Endothelial cell of umbilical vein (primary cell): ENCODE results near the gene GAPVD1. TPM values are rescaled to one million over a fixed set of nuclear protein-coding genes. Genes with fewer than 3 reads are reported as not detected.

Experiments used
- BruUV-seq: library from RNA; stranded (reverse); fragments of 400-500 nt; replicated peaks from 2 replicates; lab custom pipeline; 2021; lab: Mats Ljungman, UMichigan
- CTCF ChIA-PET: fragments of 300-600, 350-600 bp; sonication (Branson Sonifier 250); formaldehyde crosslinking; loops from one replicate; lab custom pipeline; 2021; ENCODE audit warnings: antibody characterized with exemption, inconsistent platforms; lab: Charles Lee
- POLR2A ChIA-PET: fragments of 300-600, 350-600 bp; sonication (Branson Sonifier 250); formaldehyde crosslinking; loops from one replicate; lab custom pipeline; 2021; ENCODE audit warnings: antibody characterized with exemption, inconsistent platforms; lab: Charles Lee
- DNase-seq: peaks from one replicate; pipeline ENCODE4 v3.0.0-alpha.2; 2011; ENCODE audit warnings: low read depth, low spot score
- FAIRE-seq: peaks from 2 replicates; lab custom pipeline; 2011; peaks lifted over from hg19 to GRCh38; lab: Jason Lieb, UNC
- H2AFZ ChIP-seq: 2 replicates; pipeline ENCODE4 v1.6.0; 2012; ENCODE audit warnings: low read depth, low read length, control low read depth, inconsistent platforms
- H3K27ac ChIP-seq: 2 replicates; pipeline ENCODE4 v1.5.1; 2011; ENCODE audit warnings: low read depth, mild to moderate bottlenecking, control low read depth, low read length, moderate library complexity; ENCODE audit not compliant: insufficient read depth
- H3K27me3 ChIP-seq, 2 experiments: 2 replicates each; pipeline versions ENCODE4 v1.6.0 to v1.6.1; 2011; ENCODE audit warnings: low read length in 2 of 2, mixed read lengths in 1 of 2; ENCODE audit not compliant: control insufficient read depth in 2 of 2, insufficient read depth in 2 of 2
- H3K36me3 ChIP-seq, 2 experiments: 2 replicates in 1 of 2; 3 replicates in 1 of 2; pipeline ENCODE4 v1.5.1; 2011; ENCODE audit warnings: low read length in 2 of 2, mild to moderate bottlenecking in 1 of 2, moderate library complexity in 1 of 2; ENCODE audit not compliant: control insufficient read depth in 2 of 2, insufficient read depth in 2 of 2; ENCODE audit errors: extremely low read depth in 1 of 2
- H3K4me1 ChIP-seq: 3 replicates; pipeline ENCODE4 v1.5.1; 2011; ENCODE audit warnings: mild to moderate bottlenecking, low read length; ENCODE audit not compliant: control insufficient read depth, insufficient read depth; ENCODE audit errors: extremely low read depth
- H3K4me2 ChIP-seq: 2 replicates; pipeline ENCODE4 v1.6.1; 2011; ENCODE audit warnings: low read length, control low read depth, mixed read lengths; ENCODE audit not compliant: insufficient read depth
- H3K4me3 ChIP-seq, 3 experiments: fragments of 200-600 bp in 1 of 3; sonication (generic), shearing (Covaris generic) in 1 of 3; replicated peaks in 1 of 3; 2 replicates each; pipeline ENCODE4 v1.5.1; 2011 to 2016; ENCODE audit warnings: control low read depth in 3 of 3, low read length in 3 of 3, mild to moderate bottlenecking in 2 of 3, inconsistent platforms in 1 of 3, low read depth in 1 of 3, moderate library complexity in 1 of 3; ENCODE audit not compliant: insufficient read depth in 1 of 3
- H3K79me2 ChIP-seq: 2 replicates; pipeline ENCODE4 v1.6.0; 2012; ENCODE audit warnings: low read length, inconsistent platforms; ENCODE audit not compliant: control insufficient read depth, insufficient read depth
- H3K9ac ChIP-seq: replicated peaks from 2 replicates; pipeline ENCODE3; 2011; ENCODE audit warnings: low read length, control low read depth; ENCODE audit not compliant: insufficient read depth; ENCODE audit errors: extremely low read depth
- H3K9me1 ChIP-seq: replicated peaks from 3 replicates; pipeline ENCODE4 v1.6.0; 2011; ENCODE audit warnings: mild to moderate bottlenecking, low read length; ENCODE audit not compliant: control insufficient read depth, insufficient read depth; ENCODE audit errors: extremely low read depth
- H3K9me3 ChIP-seq: replicated peaks from 2 replicates; pipeline ENCODE4 v1.5.1; 2012; ENCODE audit warnings: low read length, inconsistent platforms; ENCODE audit not compliant: control insufficient read depth, insufficient read depth
- H4K20me1 ChIP-seq: replicated peaks from 2 replicates; pipeline ENCODE3; 2011; ENCODE audit warnings: mild to moderate bottlenecking, low read length; ENCODE audit not compliant: control insufficient read depth, insufficient read depth; ENCODE audit errors: extremely low read depth
- CTCF ChIP-seq, 2 donors: IDR thresholded peaks; 1 replicate in 1 of 2; 2 replicates in 1 of 2; pipeline ENCODE4 v1.5.1; 2011; ENCODE audit warnings: low read length in 2 of 2, mild to moderate bottlenecking in 2 of 2, moderate library complexity in 2 of 2, control low read depth in 1 of 2, inconsistent platforms in 1 of 2, low read depth in 1 of 2; ENCODE audit not compliant: insufficient read depth in 1 of 2; ENCODE audit errors: extremely low read depth in 1 of 2
- EZH2 ChIP-seq: IDR thresholded peaks from 2 replicates; pipeline ENCODE4 v1.6.1; 2012; ENCODE audit warnings: borderline replicate concordance, low read depth, mild to moderate bottlenecking, moderate library complexity, low read length, inconsistent platforms; ENCODE audit not compliant: severe bottlenecking
- FOS ChIP-seq: IDR thresholded peaks from 2 replicates; pipeline ENCODE4 v1.6.1; 2011; ENCODE audit warnings: mild to moderate bottlenecking, low read length, moderate library complexity, borderline replicate concordance; ENCODE audit not compliant: insufficient read depth
- GATA2 ChIP-seq: IDR thresholded peaks from 2 replicates; pipeline ENCODE4 v1.7.0; 2011; ENCODE audit warnings: low read depth, mild to moderate bottlenecking, moderate library complexity, mixed read lengths, low read length; ENCODE audit not compliant: insufficient read length, insufficient read depth
- JUN ChIP-seq: IDR thresholded peaks from 2 replicates; pipeline ENCODE4 v1.6.1; 2011; ENCODE audit warnings: borderline replicate concordance, low read depth; ENCODE audit not compliant: insufficient read length, insufficient read depth
- MYC ChIP-seq: IDR thresholded peaks from one replicate; pipeline ENCODE4 v1.6.1; 2011; ENCODE audit warnings: mild to moderate bottlenecking, low read depth, low read length
- POLR2A ChIP-seq: IDR thresholded peaks from 2 replicates; pipeline ENCODE4 v1.6.1; 2012; ENCODE audit warnings: low read depth, mild to moderate bottlenecking, control low read depth, low read length
- POLR2AphosphoS5 ChIP-seq: IDR thresholded peaks from 2 replicates; pipeline ENCODE4 v1.6.1; 2012; ENCODE audit warnings: low read depth, mild to moderate bottlenecking, control low read depth, low read length, moderate library complexity; ENCODE audit not compliant: insufficient read depth
- dilution Hi-C: fragments of 300-500 bp; cut with MboI; formaldehyde crosslinking; loops from one replicate; pipeline ENCODE4 v1.15.0; 2019; ENCODE audit warnings: low sequenced_read_pairs; ENCODE audit not compliant: extremely low pct_ligation_motif_present
- intact Hi-C: fragments of 100-400 bp; cut with micrococcal nuclease; formaldehyde crosslinking; loops from one replicate; pipeline ENCODE4 v1.10.0; 2022
- polyA plus RNA-seq, 4 experiments: library from polyadenylated mRNA; depleted of rRNA in 3 of 4; stranded (reverse) in 3 of 4; unstranded in 1 of 4; fragments of >200 nt; gene quantifications; 2 replicates each; pipeline versions ENCODE4 v1.2.1 to v1.2.3, GENCODE V29; 2011 to 2012; ENCODE audit warnings: missing spikeins in 1 of 4
- total RNA-seq: library from RNA; stranded (reverse); gene quantifications from 2 replicates; pipeline ENCODE4 v1.2.3, GENCODE V29; 2021
- TF ChIP-seq, protein P1 (sequence below): IDR thresholded peaks from 2 replicates; pipeline ENCODE4 v1.6.1; 2011; ENCODE audit not compliant: insufficient read depth, insufficient read length

GAPVD1 gene
- total and polyA plus RNA-seq, 2 donors (not counting 3 experiments of a cell fraction or from before 2014, with no cell fraction given), result 10.7 to 53.2 TPM

DNA sequence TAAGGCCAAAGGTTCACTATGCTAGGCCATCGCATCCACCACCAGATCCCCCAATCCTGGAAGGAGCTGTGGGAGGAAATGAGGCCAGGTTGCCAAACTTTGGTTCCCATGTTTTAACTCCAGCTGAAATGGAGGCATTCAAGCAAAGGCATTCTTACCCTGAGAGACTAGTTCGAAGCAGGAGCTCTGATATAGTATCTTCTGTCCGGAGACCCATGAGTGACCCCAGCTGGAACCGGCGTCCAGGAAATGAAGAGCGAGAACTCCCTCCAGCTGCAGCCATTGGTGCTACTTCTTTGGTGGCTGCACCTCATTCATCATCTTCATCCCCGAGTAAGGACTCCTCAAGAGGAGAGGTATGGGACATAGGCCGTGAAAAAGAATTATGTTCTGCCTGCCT lies 75.6 kb downstream of the GAPVD1 start:
- FAIRE-seq (no peak), DNase-seq (no peak)
- no peak for TF ChIP-seq JUN
- TF ChIP-seq FOS, result no peak
- TF ChIP-seq POLR2AphosphoS5, result no peak
- TF ChIP-seq CTCF (IDR thresholded peaks at IDR 0.05; ENCODE audit: extremely low read depth in 1 of 2, insufficient read depth in 1 of 2, low read depth in 1 of 2, low read length in 2 of 2), result no peak
- no peak for TF ChIP-seq GATA2
- TF ChIP-seq, protein P1, sequence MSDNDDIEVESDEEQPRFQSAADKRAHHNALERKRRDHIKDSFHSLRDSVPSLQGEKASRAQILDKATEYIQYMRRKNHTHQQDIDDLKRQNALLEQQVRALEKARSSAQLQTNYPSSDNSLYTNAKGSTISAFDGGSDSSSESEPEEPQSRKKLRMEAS, result no peak
- no peak for TF ChIP-seq MYC
- TF ChIP-seq EZH2, result no peak
- no peak for TF ChIP-seq POLR2A
- H3K4me3 ChIP-seq, result no peak overlapping the region
- dilution Hi-C loops, result no loop called here
- no peaks in the 10 kb centered on the region for H3K9me3 ChIP-seq
- no peaks in the 10 kb centered on the region for H3K27me3 ChIP-seq
- intact Hi-C loops, result no loop called here
- H3K36me3 ChIP-seq, result peaks cover 9 to 13% of the 10 kb centered on the region in 2 experiments
- no TSS peak for BruUV-seq
- H3K9me1 ChIP-seq, result no peaks in the 10 kb centered on the region
- H3K79me2 ChIP-seq, result no peaks in the 10 kb centered on the region
- no peak overlapping the region for H2AFZ ChIP-seq
- CTCF ChIA-PET, result interaction anchor here (0.9 kb wide), 1 partner anchor 22 kb away, joined by 3 read pairs; no protein-coding TSS in a partner anchor
- no peak overlapping the region for H3K4me2 ChIP-seq
- no peak overlapping the region for H3K27ac ChIP-seq
- no peaks in the 10 kb centered on the region for H4K20me1 ChIP-seq
- no peaks in the 10 kb centered on the region for H3K4me1 ChIP-seq
- POLR2A ChIA-PET, result no interaction called here
- no peak overlapping the region for H3K9ac ChIP-seq
